ENCODE data around the gene VTI1B.
"Not testable (repeated sequence)": the region's sequence is repeated elsewhere in the genome, so short reads cannot be mapped to it uniquely, and the experiment has no call there.

DNA sequence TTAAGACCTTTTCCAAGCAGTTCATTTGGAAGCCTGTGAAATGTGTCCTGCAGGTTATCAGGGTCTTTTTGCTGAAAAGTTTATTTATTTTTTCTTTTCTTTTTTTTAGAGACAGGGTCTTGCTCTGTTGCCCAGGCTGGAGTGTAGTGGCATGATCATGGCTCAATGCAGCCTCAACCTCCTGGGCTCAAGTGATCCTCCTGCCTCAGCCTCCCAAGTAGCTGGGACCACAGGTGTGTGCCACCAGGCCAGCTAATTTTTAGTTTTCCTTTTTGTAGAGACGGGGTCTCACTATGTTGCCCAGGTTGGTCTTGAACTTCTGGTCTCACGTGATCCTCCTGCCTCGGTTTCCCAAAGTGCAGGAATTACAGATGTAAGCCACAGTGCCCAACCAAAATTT lies 45.0 kb upstream of the VTI1B start:
- TF ChIP-seq, protein P1, sequence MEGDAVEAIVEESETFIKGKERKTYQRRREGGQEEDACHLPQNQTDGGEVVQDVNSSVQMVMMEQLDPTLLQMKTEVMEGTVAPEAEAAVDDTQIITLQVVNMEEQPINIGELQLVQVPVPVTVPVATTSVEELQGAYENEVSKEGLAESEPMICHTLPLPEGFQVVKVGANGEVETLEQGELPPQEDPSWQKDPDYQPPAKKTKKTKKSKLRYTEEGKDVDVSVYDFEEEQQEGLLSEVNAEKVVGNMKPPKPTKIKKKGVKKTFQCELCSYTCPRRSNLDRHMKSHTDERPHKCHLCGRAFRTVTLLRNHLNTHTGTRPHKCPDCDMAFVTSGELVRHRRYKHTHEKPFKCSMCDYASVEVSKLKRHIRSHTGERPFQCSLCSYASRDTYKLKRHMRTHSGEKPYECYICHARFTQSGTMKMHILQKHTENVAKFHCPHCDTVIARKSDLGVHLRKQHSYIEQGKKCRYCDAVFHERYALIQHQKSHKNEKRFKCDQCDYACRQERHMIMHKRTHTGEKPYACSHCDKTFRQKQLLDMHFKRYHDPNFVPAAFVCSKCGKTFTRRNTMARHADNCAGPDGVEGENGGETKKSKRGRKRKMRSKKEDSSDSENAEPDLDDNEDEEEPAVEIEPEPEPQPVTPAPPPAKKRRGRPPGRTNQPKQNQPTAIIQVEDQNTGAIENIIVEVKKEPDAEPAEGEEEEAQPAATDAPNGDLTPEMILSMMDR (IDR thresholded peaks at IDR 0.05; ENCODE audit: low read depth, low read length), result not testable (repeated sequence)
- not testable (repeated sequence) for TF ChIP-seq POLR2A (IDR thresholded peaks at IDR 0.05; ENCODE audit: extremely low read depth, insufficient read length); MYC (IDR thresholded peaks at IDR 0.05; ENCODE audit: low read depth, low read length)
- TF ChIP-seq, protein P2, sequence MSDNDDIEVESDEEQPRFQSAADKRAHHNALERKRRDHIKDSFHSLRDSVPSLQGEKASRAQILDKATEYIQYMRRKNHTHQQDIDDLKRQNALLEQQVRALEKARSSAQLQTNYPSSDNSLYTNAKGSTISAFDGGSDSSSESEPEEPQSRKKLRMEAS (IDR thresholded peaks at IDR 0.05; ENCODE audit: low read depth, low read length), result not testable (repeated sequence)
